CD8-positive, alpha-beta memory T cell (primary cell): Measurements from ENCODE around the gene IP6K1. TPM values are rescaled to one million over a fixed set of nuclear protein-coding genes. Genes with fewer than 3 reads are reported as not detected.
A peak's percentile ranks its signal among the peaks of the same experiment; 100 is the strongest.
"Not testable (repeated sequence)": the region's sequence is repeated elsewhere in the genome, so short reads cannot be mapped to it uniquely, and the experiment has no call there.

Source experiments
- CTCF ChIA-PET: fragments of 350-600 bp; sonication (Branson Sonifier 250); formaldehyde crosslinking; loops from one replicate; lab custom pipeline; 2021; ENCODE audit warnings: antibody characterized with exemption; lab: Charles Lee
- POLR2A ChIA-PET: fragments of 350-600 bp; sonication (Branson Sonifier 250); formaldehyde crosslinking; loops from one replicate; lab custom pipeline; 2021; ENCODE audit warnings: antibody characterized with exemption; lab: Charles Lee
- DNase-seq, 5 donors: peaks; one replicate each; pipeline versions ENCODE4 v3.0.0 to v3.0.0-alpha.2; 2020 to 2022; ENCODE audit warnings: mixed read lengths in 1 of 5
- H3K27ac ChIP-seq: one replicate; pipeline ENCODE4 v1.7.0; 2013; ENCODE audit warnings: low read depth, mild to moderate bottlenecking, low read length, moderate library complexity
- H3K27me3 ChIP-seq: 2 replicates; pipeline ENCODE4 v1.7.0; 2013; ENCODE audit warnings: low read length, mild to moderate bottlenecking; ENCODE audit not compliant: insufficient read depth, poor library complexity, severe bottlenecking
- H3K36me3 ChIP-seq: 2 replicates; pipeline ENCODE4 v1.7.0; 2013; ENCODE audit warnings: mild to moderate bottlenecking, low read length, moderate library complexity; ENCODE audit not compliant: insufficient read depth
- H3K4me1 ChIP-seq: 2 replicates; pipeline ENCODE4 v1.7.0; 2013; ENCODE audit warnings: mild to moderate bottlenecking, low read length, moderate library complexity; ENCODE audit not compliant: insufficient read depth
- H3K4me3 ChIP-seq: 2 replicates; pipeline ENCODE4 v1.7.0; 2013; ENCODE audit warnings: mild to moderate bottlenecking, low read length
- H3K9me3 ChIP-seq: 2 replicates; pipeline ENCODE4 v1.7.0; 2013; ENCODE audit warnings: mild to moderate bottlenecking, low read length
- H3K27ac Mint-ChIP-seq, 8 donors: one replicate each; pipeline ENCODE4 v1.8.0; 2020 to 2021; ENCODE audit warnings: mixed read lengths in 8 of 8, mild to moderate bottlenecking in 6 of 8, inconsistent platforms in 3 of 8, moderate library complexity in 3 of 8
- H3K27me3 Mint-ChIP-seq, 2 donors: one replicate each; pipeline ENCODE4 v1.8.0; 2020 to 2021; ENCODE audit warnings: mixed read lengths in 2 of 2, mild to moderate bottlenecking in 1 of 2, moderate library complexity in 1 of 2
- H3K36me3 Mint-ChIP-seq, 3 donors: one replicate each; pipeline ENCODE4 v1.8.0; 2020 to 2021; ENCODE audit warnings: mixed read lengths in 3 of 3, inconsistent platforms in 1 of 3, mild to moderate bottlenecking in 1 of 3
- H3K4me1 Mint-ChIP-seq, 3 donors: one replicate each; pipeline ENCODE4 v1.8.0; 2020 to 2021; ENCODE audit warnings: mixed read lengths in 3 of 3, inconsistent platforms in 1 of 3, mild to moderate bottlenecking in 1 of 3
- H3K4me3 Mint-ChIP-seq, 7 donors: one replicate each; pipeline ENCODE4 v1.8.0; 2020 to 2021; ENCODE audit warnings: mixed read lengths in 7 of 7, mild to moderate bottlenecking in 6 of 7, moderate library complexity in 4 of 7, inconsistent platforms in 2 of 7
- H3K9me3 Mint-ChIP-seq, 5 donors: one replicate each; pipeline ENCODE4 v1.8.0; 2020 to 2022; ENCODE audit warnings: mixed read lengths in 5 of 5, mild to moderate bottlenecking in 3 of 5, moderate library complexity in 2 of 5, inconsistent platforms in 1 of 5
- polyA plus RNA-seq: library from polyadenylated mRNA; unstranded; fragments of 300-500 nt; fragmentation: Illumina TruSeq; gene quantifications from one replicate; pipeline ENCODE4 v1.2.3, GENCODE V29; 2021
- total RNA-seq, 2 experiments: library from RNA; stranded (reverse); gene quantifications; one replicate each; pipeline ENCODE4 v1.2.3, GENCODE V29; 2021

The IP6K1 gene
- total RNA-seq, result 10 to 100 TPM; 37.1 to 47.5 TPM
- polyA plus RNA-seq, result 26.1 TPM

DNA sequence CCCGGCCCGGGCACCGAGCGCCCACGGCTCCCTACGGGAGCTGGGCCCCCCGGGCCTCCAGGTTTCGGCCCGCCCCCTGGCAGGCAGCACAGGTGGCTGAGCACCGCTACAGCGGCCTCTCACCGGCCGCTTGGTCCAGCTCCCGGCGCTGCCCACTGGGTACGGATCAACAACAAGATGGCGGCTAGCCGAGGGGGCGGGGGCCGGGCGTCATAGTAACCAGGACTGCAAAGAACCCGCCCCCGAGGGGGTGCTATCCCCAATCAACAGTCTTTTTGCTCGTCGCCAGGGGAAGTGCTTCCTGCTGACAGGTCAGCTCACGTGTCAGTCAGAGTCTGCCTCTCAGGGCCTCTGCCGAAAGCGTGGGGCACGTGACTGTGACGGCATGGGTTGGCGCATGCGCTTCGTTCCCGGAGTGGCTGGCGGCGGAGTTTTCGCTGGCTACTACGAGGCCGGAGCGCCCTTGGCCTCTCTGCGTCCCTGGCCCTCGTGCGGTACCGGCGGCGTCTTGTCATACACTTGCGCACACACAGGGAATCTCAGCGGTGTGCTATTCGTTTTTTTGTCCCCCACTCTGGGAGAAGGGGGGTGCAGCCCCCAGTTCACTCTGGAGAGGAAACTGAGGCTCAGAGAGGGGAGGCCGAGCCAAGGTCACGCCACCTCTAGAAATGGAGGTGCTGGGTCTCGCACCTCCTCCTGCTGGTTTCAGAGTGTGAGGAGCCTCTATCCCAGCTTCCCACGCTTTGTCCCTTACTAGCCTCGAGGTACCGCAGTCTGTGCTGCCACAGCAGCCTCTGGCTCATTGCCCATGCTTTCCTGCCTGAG lies at the start of gene IP6K1:
TSS of gene IP6K1 (minus strand) at position 186 of the 825 bp plus-strand sequence. CDS start 38,502 bp downstream, outside the sequence.
- peaks cover 34% of the 10 kb centered on the region for H3K4me1 ChIP-seq
- peaks cover under 1% of the 10 kb centered on the region for H3K36me3 ChIP-seq
- CTCF ChIA-PET, result interaction anchor here (1.2 to 3.8 kb wide), 4 partner anchors 14 to 76 kb away, joined by 3 to 23 read pairs (median 8); partner anchors contain the start of gene INKA1
- peak; percentile 99 to 100 (median 99) for DNase-seq
- Mint-ChIP-seq H3K4me1 (peaks cover 22 to 53% (median 42%) of the 10 kb centered on the region in 3 donors), H3K27me3 (peaks cover 0 to 2% of the 10 kb centered on the region in 2 donors), H3K9me3 (no peaks in the 10 kb centered on the region), H3K4me3 (peak within 1 kb of the TSS; percentile 93 to 98 (median 94)), H3K27ac (peak within 1 kb of the TSS; percentile 98 to 100 (median 99)), H3K36me3 (peaks cover 0 to 25% (median 2%) of the 10 kb centered on the region in 3 donors)
- peak within 1 kb of the TSS; percentile 95 for H3K27ac ChIP-seq
- H3K27me3 ChIP-seq, result no peaks in the 10 kb centered on the region
- POLR2A ChIA-PET, result interaction anchor here (0.9 to 1.9 kb wide), 4 partner anchors 16 to 440 kb away, joined by 3 to 18 read pairs (median 7); partner anchors contain the start of gene INKA1
- peak within 1 kb of the TSS; percentile 90 for H3K4me3 ChIP-seq
- no peaks in the 10 kb centered on the region for H3K9me3 ChIP-seq

- H3K36me3 Mint-ChIP-seq, result peaks cover 0 to 5% (median 0%) of the 10 kb centered on the region in 3 donors
These were observed 45.0 kb upstream of the IP6K1 start for GRCh38 chr3:49831341-49831740.

DNA sequence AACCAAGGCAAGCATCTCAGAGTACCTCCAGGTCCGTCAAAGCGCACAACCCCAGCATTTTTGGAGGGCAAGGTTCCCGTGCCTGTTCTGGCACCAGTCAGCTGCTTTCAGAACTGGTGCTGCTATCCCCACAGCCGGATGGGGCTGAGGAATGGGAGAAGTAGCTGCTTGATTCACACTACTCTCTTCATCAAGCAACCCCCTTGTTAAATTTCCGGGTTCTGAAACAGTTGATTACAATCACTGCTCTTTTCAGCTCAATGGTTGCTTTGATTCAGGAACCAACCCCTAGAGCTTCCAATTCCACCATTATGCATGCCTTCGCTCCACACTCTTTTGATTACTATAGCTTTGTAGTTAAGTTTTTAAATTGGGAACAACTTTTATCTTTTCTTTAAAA lies 39.7 kb upstream of the IP6K1 start:
- no peak for DNase-seq
- Mint-ChIP-seq H3K4me1 (no peaks in the 10 kb centered on the region), H3K36me3 (peaks cover 0 to 5% (median 0%) of the 10 kb centered on the region in 3 donors), H3K27ac (no peak overlapping the region), H3K4me3 (no peak overlapping the region), H3K27me3 (no peaks in the 10 kb centered on the region), H3K9me3 (no peaks in the 10 kb centered on the region)
- H3K27me3 ChIP-seq, result no peaks in the 10 kb centered on the region
- ChIA-PET CTCF (interaction anchor here (1.0 to 1.9 kb wide), 4 partner anchors 13 to 23 kb away, joined by 3 to 9 read pairs (median 4); partner anchors contain the start of genes INKA1 and UBA7), POLR2A (no interaction called here)
- no peaks in the 10 kb centered on the region for H3K4me1 ChIP-seq
- no peak overlapping the region for H3K4me3 ChIP-seq
- H3K9me3 ChIP-seq, result no peaks in the 10 kb centered on the region
- H3K27ac ChIP-seq, result no peak overlapping the region
- no peaks in the 10 kb centered on the region for H3K36me3 ChIP-seq

More at GRCh38 chr3:49831341-49831740, 45.0 kb upstream of the IP6K1 start:
- Mint-ChIP-seq H3K9me3 (no peaks in the 10 kb centered on the region), H3K27me3 (no peaks in the 10 kb centered on the region), H3K4me1 (no peaks in the 10 kb centered on the region), H3K27ac (peak overlapping the region in 2 of 8 donors; percentile 57 to 70), H3K4me3 (no peak overlapping the region)
- Histone ChIP-seq H3K4me3 (no peak overlapping the region), H3K4me1 (no peaks in the 10 kb centered on the region), H3K9me3 (no peaks in the 10 kb centered on the region), H3K36me3 (no peaks in the 10 kb centered on the region), H3K27ac (no peak overlapping the region), H3K27me3 (no peaks in the 10 kb centered on the region)
- CTCF ChIA-PET, result interaction anchor here (1.3 to 1.4 kb wide), 2 partner anchors 29 to 292 kb away, joined by 3 to 8 read pairs; partner anchors contain the start of gene INKA1
- DNase-seq, result no peak
- POLR2A ChIA-PET, result no interaction called here

- POLR2A ChIA-PET, H3K36me3 Mint-ChIP-seq, H3K27ac Mint-ChIP-seq: not testable (repeated sequence)
These were observed 36.8 kb upstream of the IP6K1 start for GRCh38 chr3:49823131-49823530.

DNA sequence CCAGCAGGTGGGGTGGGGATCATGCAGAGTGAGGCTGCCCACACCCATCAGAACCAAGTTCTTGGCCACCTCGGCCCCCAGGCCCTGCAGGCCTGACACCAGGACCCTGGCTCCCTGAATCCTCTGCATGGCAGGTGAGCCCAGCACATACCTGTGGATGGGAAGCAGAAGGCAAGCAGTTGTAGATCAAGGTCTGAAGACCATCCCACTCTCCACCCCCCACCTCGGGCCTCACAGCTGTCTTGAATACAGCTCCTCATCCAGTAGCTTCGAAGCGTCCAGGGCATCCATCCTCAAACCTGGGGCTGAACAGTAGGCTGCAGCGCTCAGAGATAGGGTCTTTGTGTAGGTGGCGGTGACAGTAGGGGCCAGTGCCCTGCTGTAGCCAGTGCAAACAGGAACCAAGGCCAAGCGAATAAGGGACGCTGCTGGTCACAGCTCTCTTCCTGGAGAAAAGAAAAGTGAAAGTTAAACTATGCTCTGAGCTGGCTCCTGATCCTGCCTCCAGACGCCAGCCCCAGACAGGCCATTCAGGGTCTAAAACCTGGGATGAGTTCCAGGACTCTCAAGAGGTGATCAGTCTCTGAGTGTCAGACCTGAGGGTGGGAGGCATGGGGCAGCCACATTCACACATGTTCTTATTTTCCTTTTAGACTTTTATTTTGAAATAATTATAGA lies 27.3 kb upstream of the IP6K1 start, which contains the start of gene UBA7:
TSS of gene UBA7 (minus strand) at position 457 of the 678 bp plus-strand sequence. CDS start at position 291, 166 bp downstream.
- no peaks in the 10 kb centered on the region for H3K27me3 ChIP-seq
- ChIA-PET CTCF (interaction anchor here (0.7 to 5.2 kb wide), 5 partner anchors 8 to 210 kb away, joined by 3 to 35 read pairs (median 4); partner anchors contain the start of gene INKA1), POLR2A (interaction anchor here (0.5 to 2.3 kb wide), 4 partner anchors 8 to 491 kb away, joined by 3 to 33 read pairs (median 4); partner anchors contain the start of genes INKA1 and RBM6)
- H3K9me3 ChIP-seq, result no peaks in the 10 kb centered on the region
- H3K27ac Mint-ChIP-seq, result peak within 1 kb of the TSS; percentile 94 to 99 (median 99)
- peak in 4 of 5 donors; percentile 29 to 62 (median 44) for DNase-seq
- H3K4me1 Mint-ChIP-seq, result peaks cover 26 to 47% (median 36%) of the 10 kb centered on the region in 3 donors
- peaks cover 18% of the 10 kb centered on the region for H3K36me3 ChIP-seq
- H3K9me3 Mint-ChIP-seq, result no peaks in the 10 kb centered on the region
- H3K36me3 Mint-ChIP-seq, result peaks cover 2 to 45% (median 3%) of the 10 kb centered on the region in 3 donors
- H3K4me3 Mint-ChIP-seq, result peak within 1 kb of the TSS; percentile 96 to 98 (median 98)
- H3K27me3 Mint-ChIP-seq, result no peaks in the 10 kb centered on the region
- peak within 1 kb of the TSS; percentile 75 for H3K4me3 ChIP-seq
- peaks cover 30% of the 10 kb centered on the region for H3K4me1 ChIP-seq
- peak within 1 kb of the TSS; percentile 63 for H3K27ac ChIP-seq

More at GRCh38 chr3:49823131-49823530, 36.8 kb upstream of the IP6K1 start:
- H3K4me1 ChIP-seq, H3K4me3 ChIP-seq, H3K27me3 Mint-ChIP-seq, CTCF ChIA-PET, H3K36me3 ChIP-seq, DNase-seq, H3K9me3 ChIP-seq, H3K27me3 ChIP-seq, H3K9me3 Mint-ChIP-seq, H3K4me1 Mint-ChIP-seq, H3K27ac ChIP-seq, H3K4me3 Mint-ChIP-seq: not testable (repeated sequence)

DNA sequence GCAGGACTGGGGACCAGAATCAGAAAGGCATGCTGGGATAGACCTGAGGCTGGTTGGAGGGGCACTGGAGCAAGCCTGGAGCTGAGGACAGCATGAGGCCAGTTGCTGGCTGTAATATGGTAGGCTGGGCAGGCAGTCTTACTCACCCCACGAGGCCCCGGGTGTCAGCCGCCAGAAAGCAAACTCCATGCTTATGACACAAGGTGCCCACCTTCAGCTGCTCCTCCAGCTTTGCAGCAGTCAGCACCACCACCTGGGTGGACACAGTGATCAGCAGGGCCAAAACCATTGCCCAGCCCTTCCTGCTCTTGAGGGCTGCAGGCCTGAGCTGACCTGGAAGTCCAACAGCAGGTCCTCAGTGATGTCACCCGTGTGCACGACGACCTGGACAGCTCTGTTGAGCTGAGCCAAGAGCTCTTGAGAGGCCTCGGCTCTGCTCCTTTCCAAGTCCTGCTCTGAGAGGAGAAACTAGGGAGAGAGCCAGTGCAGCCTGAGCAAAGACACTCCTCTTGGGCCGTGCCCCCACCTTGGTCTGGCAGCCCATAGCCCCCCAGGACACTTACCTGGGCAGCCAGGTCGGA lies 26.7 kb upstream of the IP6K1 start:
- Histone ChIP-seq H3K9me3 (no peaks in the 10 kb centered on the region), H3K27me3 (no peaks in the 10 kb centered on the region), H3K27ac (peak overlapping the region; percentile 63), H3K36me3 (peaks cover 18% of the 10 kb centered on the region), H3K4me1 (peaks cover 34% of the 10 kb centered on the region), H3K4me3 (peak overlapping the region; percentile 75)
- Mint-ChIP-seq H3K36me3 (peaks cover 3 to 50% (median 3%) of the 10 kb centered on the region in 3 donors), H3K27me3 (no peaks in the 10 kb centered on the region), H3K9me3 (no peaks in the 10 kb centered on the region), H3K4me1 (peaks cover 31 to 53% (median 39%) of the 10 kb centered on the region in 3 donors), H3K27ac (peak overlapping the region; percentile 94 to 99 (median 99)), H3K4me3 (peak overlapping the region; percentile 96 to 98 (median 98))
- CTCF ChIA-PET, result interaction anchor here (0.7 to 5.2 kb wide), 5 partner anchors 8 to 209 kb away, joined by 3 to 35 read pairs (median 4); partner anchors contain the start of gene INKA1
- POLR2A ChIA-PET, result interaction anchor here (1.2 to 2.3 kb wide), 3 partner anchors 8 to 127 kb away, joined by 3 to 33 read pairs (median 4); partner anchors contain the start of genes INKA1 and RBM6
- no peak for DNase-seq
